WTC11 (cell line): Measurements from ENCODE around the gene KCNIP4.

Experiments
- CTCF ChIP-seq: fragments of 200-600 bp; IDR thresholded peaks from 2 replicates; pipeline ENCODE4 v1.8.0; 2022; ENCODE audit warnings: antibody characterized with exemption
- RELA ChIP-seq: sonication (generic); formaldehyde crosslinking; IDR thresholded peaks from 2 replicates; pipeline ENCODE4 v1.8.1; 2022; ENCODE audit warnings: missing genetic modification reagents, mild to moderate bottlenecking, borderline replicate concordance
- ZBTB43 ChIP-seq: sonication (generic); formaldehyde crosslinking; IDR thresholded peaks from 2 replicates; pipeline ENCODE4 v1.8.1; 2023; ENCODE audit warnings: mild to moderate bottlenecking, missing genetic modification reagents

GRCh38 chr4:21982087-21982486 lies 33.5 kb upstream of the KCNIP4 start:
- TF ChIP-seq ZBTB43 (CRISPR knock-in tag) (no peak), CTCF (no peak), RELA (no peak)
